ENCODE results near the gene NSDHL.

Gene NSDHL

DNA sequence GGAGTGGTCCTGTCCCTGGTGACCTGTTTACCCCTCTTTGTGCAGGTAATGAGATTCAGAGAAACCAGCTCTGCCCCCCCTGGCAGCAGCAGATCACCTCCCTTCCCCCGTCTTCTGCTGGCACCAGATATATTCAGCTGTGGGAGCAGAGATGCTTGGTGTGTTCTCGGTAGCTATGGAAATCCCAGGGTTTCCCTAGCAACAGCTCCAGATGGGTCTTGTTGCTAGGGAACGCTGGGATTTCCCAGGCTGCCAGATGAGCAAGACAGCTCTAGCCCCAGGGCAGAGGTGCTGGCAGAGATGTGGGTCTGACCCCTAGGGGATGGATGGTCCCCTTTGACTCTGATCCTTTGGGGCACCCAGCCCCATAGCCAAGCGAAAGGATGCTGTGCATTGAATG lies 20.5 kb upstream of the NSDHL start:
- Histone ChIP-seq H2AFZ (ENCODE audit: low read length) (no peak overlapping the region), H4K8ac (ENCODE audit: low read depth, low read length) (no peak overlapping the region), H3K36me3 (replicated peaks in 1 of 2; ENCODE audit: control insufficient read depth in 2 of 2, insufficient read depth in 2 of 2, low read length in 2 of 2) (no peaks in the 10 kb centered on the region), H3K18ac (ENCODE audit: low read length) (no peak overlapping the region), H3K4me3 (ENCODE audit: low read length in 2 of 2) (no peak overlapping the region), H3K27me3 (ENCODE audit: control insufficient read depth in 3 of 3, insufficient read depth in 3 of 3, low read depth in 1 of 3, low read length in 3 of 3) (peaks cover 0 to 46% (median 0%) of the 10 kb centered on the region in 3 experiments), H3K9me3 (replicated peaks in 1 of 2; ENCODE audit: control insufficient read depth in 2 of 2, insufficient read depth in 1 of 2, low read depth in 1 of 2, low read length in 2 of 2) (no peaks in the 10 kb centered on the region), H2AK5ac (ENCODE audit: low read depth, low read length) (no peak overlapping the region), H3K9ac (ENCODE audit: low read depth, low read length, poor library complexity) (no peak overlapping the region), H4K91ac (ENCODE audit: low read depth, low read length, poor library complexity) (no peak overlapping the region), H3K14ac (ENCODE audit: low read length) (no peak overlapping the region), H2BK5ac (ENCODE audit: low read length) (no peak overlapping the region), H2BK120ac (ENCODE audit: low read depth, low read length) (no peak overlapping the region), H3K27ac (replicated peaks; ENCODE audit: low read length) (no peak overlapping the region), H3K4ac (ENCODE audit: low read length) (no peak overlapping the region), H3K23ac (ENCODE audit: low read depth, low read length, poor library complexity) (no peak overlapping the region), H2BK12ac (ENCODE audit: low read length) (no peak overlapping the region), H3K4me2 (ENCODE audit: insufficient read depth, low read length, poor library complexity, severe bottlenecking) (no peak overlapping the region), H2BK15ac (ENCODE audit: low read length) (no peak overlapping the region), H3K4me1 (ENCODE audit: control insufficient read depth in 2 of 2, insufficient read depth in 1 of 2, low read depth in 1 of 2, low read length in 2 of 2) (no peaks in the 10 kb centered on the region), H3K79me1 (ENCODE audit: low read depth, low read length) (no peaks in the 10 kb centered on the region)
- DNase-seq (ENCODE audit: low spot score): no peak
- no CpG with 5 or more reads among the region's 4 CpGs for WGBS, 2 donors (ENCODE audit: extremely low coverage in 2 of 2, insufficient read length in 2 of 2, insufficient replicate concordance in 1 of 2)

DNA sequence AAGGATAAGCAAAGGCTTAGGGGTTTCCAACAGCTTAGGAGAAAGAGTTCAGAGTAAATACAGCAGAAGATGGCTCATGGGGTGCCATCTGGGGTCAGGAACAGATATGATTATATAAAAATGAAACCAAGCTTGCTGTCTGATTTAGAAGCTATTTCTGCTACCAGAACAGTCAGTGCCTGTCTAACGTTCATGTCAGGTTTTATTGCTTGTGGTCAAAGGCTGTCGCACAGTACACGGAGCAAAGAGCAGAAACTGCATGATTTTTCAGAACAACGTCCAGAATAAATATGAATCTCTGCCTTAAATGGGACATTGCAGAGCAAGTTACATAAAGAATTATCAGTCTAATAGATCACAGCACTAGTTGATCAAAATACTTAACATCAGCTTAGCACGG lies 17.7 kb upstream of the NSDHL start:
- Histone ChIP-seq H4K8ac (ENCODE audit: low read depth, low read length) (no peak overlapping the region), H2BK5ac (ENCODE audit: low read length) (no peak overlapping the region), H3K79me1 (ENCODE audit: low read depth, low read length) (no peaks in the 10 kb centered on the region), H2AFZ (ENCODE audit: low read length) (no peak overlapping the region), H3K4ac (ENCODE audit: low read length) (no peak overlapping the region), H3K9ac (ENCODE audit: low read depth, low read length, poor library complexity) (no peak overlapping the region), H2AK5ac (ENCODE audit: low read depth, low read length) (no peak overlapping the region), H3K4me2 (ENCODE audit: insufficient read depth, low read length, poor library complexity, severe bottlenecking) (no peak overlapping the region), H3K4me3 (ENCODE audit: low read length in 2 of 2) (no peak overlapping the region), H3K27ac (replicated peaks; ENCODE audit: low read length) (no peak overlapping the region), H3K14ac (ENCODE audit: low read length) (no peak overlapping the region), H2BK15ac (ENCODE audit: low read length) (no peak overlapping the region), H3K9me3 (replicated peaks in 1 of 2; ENCODE audit: control insufficient read depth in 2 of 2, insufficient read depth in 1 of 2, low read depth in 1 of 2, low read length in 2 of 2) (no peaks in the 10 kb centered on the region), H4K91ac (ENCODE audit: low read depth, low read length, poor library complexity) (no peak overlapping the region), H3K27me3 (ENCODE audit: control insufficient read depth in 3 of 3, insufficient read depth in 3 of 3, low read depth in 1 of 3, low read length in 3 of 3) (peaks cover 0 to 36% (median 0%) of the 10 kb centered on the region in 3 experiments), H2BK12ac (ENCODE audit: low read length) (no peak overlapping the region), H3K18ac (ENCODE audit: low read length) (no peak overlapping the region), H3K4me1 (ENCODE audit: control insufficient read depth in 2 of 2, insufficient read depth in 1 of 2, low read depth in 1 of 2, low read length in 2 of 2) (no peaks in the 10 kb centered on the region), H3K36me3 (replicated peaks in 1 of 2; ENCODE audit: control insufficient read depth in 2 of 2, insufficient read depth in 2 of 2, low read length in 2 of 2) (no peaks in the 10 kb centered on the region), H2BK120ac (ENCODE audit: low read depth, low read length) (no peak overlapping the region), H3K23ac (ENCODE audit: low read depth, low read length, poor library complexity) (no peak overlapping the region)
- no CpG with 5 or more reads among the region's 5 CpGs for WGBS, 2 donors (ENCODE audit: extremely low coverage in 2 of 2, insufficient read length in 2 of 2, insufficient replicate concordance in 1 of 2)
- DNase-seq (ENCODE audit: low spot score): no peak

DNA sequence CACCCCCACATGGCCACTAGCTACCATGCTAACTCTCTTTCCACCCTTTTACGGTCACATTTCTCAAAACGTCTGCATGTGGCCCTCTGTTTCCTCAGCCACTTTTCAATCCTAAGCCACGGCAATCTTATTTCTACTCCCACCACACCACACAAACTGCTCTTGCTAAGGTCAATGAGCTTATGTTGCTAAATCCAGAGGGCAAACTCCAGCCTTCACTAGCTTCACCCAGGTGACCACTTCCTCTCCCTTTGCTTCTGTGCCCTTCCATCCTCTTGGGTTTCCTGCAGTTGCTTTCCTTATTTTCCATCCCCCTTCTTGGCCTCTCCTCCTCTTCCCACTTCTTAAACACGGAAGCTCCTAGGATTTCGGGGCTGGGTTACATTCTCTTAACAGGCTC lies 16.8 kb upstream of the NSDHL start:
- Histone ChIP-seq H2BK120ac (ENCODE audit: low read depth, low read length) (no peak overlapping the region), H2BK12ac (ENCODE audit: low read length) (no peak overlapping the region), H3K4me1 (ENCODE audit: control insufficient read depth in 2 of 2, insufficient read depth in 1 of 2, low read depth in 1 of 2, low read length in 2 of 2) (no peaks in the 10 kb centered on the region), H3K27ac (replicated peaks; ENCODE audit: low read length) (no peak overlapping the region), H3K9me3 (replicated peaks in 1 of 2; ENCODE audit: control insufficient read depth in 2 of 2, insufficient read depth in 1 of 2, low read depth in 1 of 2, low read length in 2 of 2) (no peaks in the 10 kb centered on the region), H3K36me3 (replicated peaks in 1 of 2; ENCODE audit: control insufficient read depth in 2 of 2, insufficient read depth in 2 of 2, low read length in 2 of 2) (no peaks in the 10 kb centered on the region), H2AFZ (ENCODE audit: low read length) (no peak overlapping the region), H4K91ac (ENCODE audit: low read depth, low read length, poor library complexity) (no peak overlapping the region), H3K4me2 (ENCODE audit: insufficient read depth, low read length, poor library complexity, severe bottlenecking) (no peak overlapping the region), H3K14ac (ENCODE audit: low read length) (no peak overlapping the region), H3K18ac (ENCODE audit: low read length) (no peak overlapping the region), H2BK15ac (ENCODE audit: low read length) (no peak overlapping the region), H2BK5ac (ENCODE audit: low read length) (no peak overlapping the region), H3K23ac (ENCODE audit: low read depth, low read length, poor library complexity) (no peak overlapping the region), H3K79me1 (ENCODE audit: low read depth, low read length) (no peaks in the 10 kb centered on the region), H3K9ac (ENCODE audit: low read depth, low read length, poor library complexity) (no peak overlapping the region), H2AK5ac (ENCODE audit: low read depth, low read length) (no peak overlapping the region), H3K4me3 (ENCODE audit: low read length in 2 of 2) (no peak overlapping the region), H3K4ac (ENCODE audit: low read length) (no peak overlapping the region), H3K27me3 (ENCODE audit: control insufficient read depth in 3 of 3, insufficient read depth in 3 of 3, low read depth in 1 of 3, low read length in 3 of 3) (peaks cover 0 to 36% (median 0%) of the 10 kb centered on the region in 3 experiments), H4K8ac (ENCODE audit: low read depth, low read length) (no peak overlapping the region)
- no peak for DNase-seq (ENCODE audit: low spot score)
- whole genome bisulfite sequencing, 2 donors (ENCODE audit: extremely low coverage in 2 of 2, insufficient read length in 2 of 2, insufficient replicate concordance in 1 of 2): no CpG with 5 or more reads among the region's 5 CpGs

DNA sequence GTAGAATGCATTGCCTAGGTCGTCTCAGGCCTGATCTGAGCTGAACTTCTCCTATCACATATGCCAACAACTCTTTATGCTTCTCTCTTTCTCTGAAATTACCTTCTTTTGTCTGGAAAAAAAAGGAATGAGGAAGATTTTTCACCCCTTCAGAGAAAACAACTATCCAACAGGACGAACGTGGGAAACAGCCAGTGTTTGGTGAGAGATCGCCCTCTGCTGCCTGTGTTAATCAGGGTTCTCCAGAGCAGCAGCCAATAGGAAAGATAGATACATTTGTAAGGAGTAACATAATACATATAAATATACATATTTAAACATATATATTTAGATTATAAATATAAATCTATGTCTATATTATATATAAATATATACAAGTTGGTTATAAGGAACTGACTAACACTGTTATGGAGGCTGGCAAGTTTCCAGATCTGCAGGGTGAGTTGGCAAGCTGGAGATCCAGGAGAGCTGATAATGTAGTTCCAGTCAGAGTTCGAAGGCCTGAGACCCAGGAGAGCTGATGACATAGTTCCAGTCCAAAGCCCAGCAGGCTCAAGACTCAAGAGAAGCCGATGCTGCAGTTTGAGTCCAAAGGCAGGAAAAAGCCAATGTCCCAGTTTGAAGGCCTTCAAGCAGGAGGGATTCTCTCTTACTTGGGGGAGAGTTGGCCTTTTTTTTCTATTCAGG lies 13.6 kb upstream of the NSDHL start:
- no CpG with 5 or more reads among the region's 6 CpGs for WGBS, 2 donors (ENCODE audit: extremely low coverage in 2 of 2, insufficient read length in 2 of 2, insufficient replicate concordance in 1 of 2)
- Histone ChIP-seq H3K9ac (ENCODE audit: low read depth, low read length, poor library complexity) (no peak overlapping the region), H3K27ac (replicated peaks; ENCODE audit: low read length) (no peak overlapping the region), H3K18ac (ENCODE audit: low read length) (no peak overlapping the region), H3K4me3 (ENCODE audit: low read length in 2 of 2) (no peak overlapping the region), H3K4me1 (ENCODE audit: control insufficient read depth in 2 of 2, insufficient read depth in 1 of 2, low read depth in 1 of 2, low read length in 2 of 2) (no peaks in the 10 kb centered on the region), H3K9me3 (replicated peaks in 1 of 2; ENCODE audit: control insufficient read depth in 2 of 2, insufficient read depth in 1 of 2, low read depth in 1 of 2, low read length in 2 of 2) (no peaks in the 10 kb centered on the region), H3K4ac (ENCODE audit: low read length) (no peak overlapping the region), H3K23ac (ENCODE audit: low read depth, low read length, poor library complexity) (no peak overlapping the region), H3K14ac (ENCODE audit: low read length) (no peak overlapping the region), H4K8ac (ENCODE audit: low read depth, low read length) (no peak overlapping the region), H4K91ac (ENCODE audit: low read depth, low read length, poor library complexity) (no peak overlapping the region), H2BK120ac (ENCODE audit: low read depth, low read length) (no peak overlapping the region), H3K4me2 (ENCODE audit: insufficient read depth, low read length, poor library complexity, severe bottlenecking) (no peak overlapping the region), H2BK12ac (ENCODE audit: low read length) (no peak overlapping the region), H2BK5ac (ENCODE audit: low read length) (no peak overlapping the region), H3K27me3 (ENCODE audit: control insufficient read depth in 3 of 3, insufficient read depth in 3 of 3, low read depth in 1 of 3, low read length in 3 of 3) (peaks cover 0 to 30% (median 0%) of the 10 kb centered on the region in 3 experiments), H2BK15ac (ENCODE audit: low read length) (no peak overlapping the region), H3K36me3 (replicated peaks in 1 of 2; ENCODE audit: control insufficient read depth in 2 of 2, insufficient read depth in 2 of 2, low read length in 2 of 2) (no peaks in the 10 kb centered on the region), H3K79me1 (ENCODE audit: low read depth, low read length) (no peaks in the 10 kb centered on the region), H2AK5ac (ENCODE audit: low read depth, low read length) (no peak overlapping the region), H2AFZ (ENCODE audit: low read length) (no peak overlapping the region)
- no peak for DNase-seq (ENCODE audit: low spot score)
